Measurements from ENCODE around the gene CDC45.

DNA sequence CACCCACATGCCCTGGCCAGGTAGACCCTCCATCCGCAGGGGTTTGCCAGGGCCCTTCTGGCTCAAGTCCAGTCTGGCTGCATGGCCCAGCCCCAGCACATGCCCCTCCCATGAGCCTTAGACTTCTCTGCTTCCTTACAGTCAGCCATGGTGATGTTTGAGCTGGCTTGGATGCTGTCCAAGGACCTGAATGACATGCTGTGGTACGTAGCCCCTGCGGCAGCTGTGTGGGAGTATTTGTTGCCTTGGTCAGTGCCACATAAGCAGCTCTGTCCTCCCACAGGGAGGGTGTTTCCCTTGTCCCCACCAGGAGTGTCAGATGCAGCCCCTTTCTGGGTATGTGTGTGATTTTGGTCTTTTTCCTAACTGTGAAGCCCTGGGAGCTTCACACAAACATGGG, 17.5 kb downstream of the CDC45 start:
- no peak for TF ChIP-seq EZH2 (IDR thresholded peaks at IDR 0.05; ENCODE audit: borderline replicate concordance, low read length)
- TF ChIP-seq, protein P1, sequence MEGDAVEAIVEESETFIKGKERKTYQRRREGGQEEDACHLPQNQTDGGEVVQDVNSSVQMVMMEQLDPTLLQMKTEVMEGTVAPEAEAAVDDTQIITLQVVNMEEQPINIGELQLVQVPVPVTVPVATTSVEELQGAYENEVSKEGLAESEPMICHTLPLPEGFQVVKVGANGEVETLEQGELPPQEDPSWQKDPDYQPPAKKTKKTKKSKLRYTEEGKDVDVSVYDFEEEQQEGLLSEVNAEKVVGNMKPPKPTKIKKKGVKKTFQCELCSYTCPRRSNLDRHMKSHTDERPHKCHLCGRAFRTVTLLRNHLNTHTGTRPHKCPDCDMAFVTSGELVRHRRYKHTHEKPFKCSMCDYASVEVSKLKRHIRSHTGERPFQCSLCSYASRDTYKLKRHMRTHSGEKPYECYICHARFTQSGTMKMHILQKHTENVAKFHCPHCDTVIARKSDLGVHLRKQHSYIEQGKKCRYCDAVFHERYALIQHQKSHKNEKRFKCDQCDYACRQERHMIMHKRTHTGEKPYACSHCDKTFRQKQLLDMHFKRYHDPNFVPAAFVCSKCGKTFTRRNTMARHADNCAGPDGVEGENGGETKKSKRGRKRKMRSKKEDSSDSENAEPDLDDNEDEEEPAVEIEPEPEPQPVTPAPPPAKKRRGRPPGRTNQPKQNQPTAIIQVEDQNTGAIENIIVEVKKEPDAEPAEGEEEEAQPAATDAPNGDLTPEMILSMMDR (conservative IDR thresholded peaks at IDR 0.05 in 1 of 2, IDR thresholded peaks at IDR 0.05 in 1 of 2; ENCODE audit: extremely low read depth in 1 of 2, insufficient read depth in 1 of 2, low read depth in 1 of 2, low read length in 2 of 2) = no peak
